Stomach (tissue), 9 donors: Measurements from ENCODE around the gene COX7A2. TPM values are rescaled to one million over a fixed set of nuclear protein-coding genes. Genes with fewer than 3 reads are reported as not detected.
A peak's percentile ranks its signal among the peaks of the same experiment; 100 is the strongest.

ENCODE experiments used
- DNase-seq, 2 donors: peaks; one replicate each; pipeline versions ENCODE4 v3.0.0 to v3.0.0-alpha.2; 2013 to 2019
- H3K27ac ChIP-seq, 5 donors: fragments of 200-600 bp in 4 of 5; sonication (generic) in 4 of 5; one replicate each; pipeline ENCODE4 v1.5.1; 2013 to 2019; ENCODE audit warnings: mild to moderate bottlenecking in 1 of 5, moderate library complexity in 1 of 5
- H3K27me3 ChIP-seq, 3 donors: fragments of 200-600 bp; sonication (generic); one replicate each; pipeline ENCODE4 v1.5.1; 2017 to 2019; ENCODE audit warnings: mixed run types in 1 of 3
- H3K36me3 ChIP-seq, 4 donors: fragments of 200-600 bp; sonication (generic); 1 replicate in 3 of 4; 2 replicates in 1 of 4; pipeline ENCODE4 v1.5.1; 2016 to 2019
- H3K4me1 ChIP-seq, 4 donors: fragments of 200-600 bp; sonication (generic); one replicate each; pipeline ENCODE4 v1.5.1; 2016 to 2019
- H3K4me3 ChIP-seq, 4 donors: fragments of 200-600 bp; sonication (generic) in 3 of 4; one replicate each; pipeline ENCODE4 v1.5.1; 2016 to 2019; ENCODE audit warnings: mild to moderate bottlenecking in 1 of 4
- H3K9me3 ChIP-seq, 4 donors: fragments of 200-600 bp; sonication (generic); one replicate each; pipeline ENCODE4 v1.5.1; 2016 to 2019
- EP300 ChIP-seq: sonication (generic); formaldehyde crosslinking; IDR thresholded peaks from one replicate; pipeline ENCODE4 v1.6.1; 2017; ENCODE audit warnings: antibody characterized with exemption
- POLR2A ChIP-seq, 4 donors: fragments of 450-650 bp; IDR thresholded peaks; one replicate each; pipeline ENCODE4 v1.6.1; 2016; ENCODE audit warnings: antibody characterized with exemption in 4 of 4, control low read depth in 2 of 4, mild to moderate bottlenecking in 1 of 4, moderate library complexity in 1 of 4
- POLR2AphosphoS5 ChIP-seq, 3 donors: sonication (generic); formaldehyde crosslinking; IDR thresholded peaks; one replicate each; pipeline ENCODE4 v1.6.1; 2016; ENCODE audit warnings: antibody characterized with exemption in 3 of 3
- WGBS, 5 donors: extraction: QIAGEN DNeasy Blood & Tissue Kit in 3 of 5; methylation state at CpG; one replicate each; pipeline versions ENCODE4 v1.1.5 to v1.1.7; 2013 to 2018; 5-methylcytosine and 5-hydroxymethylcytosine counted together
- intact Hi-C: fragments of 100-400 bp; cut with DNase I; formaldehyde crosslinking; loops from one replicate; pipeline ENCODE4 v1.15.1; 2023; ENCODE audit warnings: low total_unique reads
- polyA plus RNA-seq, 3 donors: library from polyadenylated mRNA; stranded (reverse); fragments of 200-250 nt; gene quantifications; one replicate each; pipeline ENCODE4 v1.2.3, GENCODE V29; 2013
- total RNA-seq, 5 donors: library from RNA; depleted of rRNA; stranded (reverse); fragments of >200 nt; gene quantifications; one replicate each; pipeline versions ENCODE4 v1.1.0 to v1.2.3, GENCODE V29; 2014 to 2016
- TF ChIP-seq, protein P1 (sequence below), 7 experiments: fragments of 450-650 bp in 4 of 7; fragments of 200-600 bp in 3 of 7; sonication (generic) in 3 of 7; IDR thresholded peaks; one replicate each; pipeline ENCODE4 v1.5.1; 2016 to 2019; ENCODE audit warnings: antibody characterized with exemption in 7 of 7, control low read depth in 2 of 7, mild to moderate bottlenecking in 1 of 7
- donor health status: healthy with polysubstance abuse.
- donor health status: Bipolar disorder and iron deficiency.
- donor health status: healthy.

The COX7A2 gene
- total and polyA plus RNA-seq, 8 donors, result 27.8 to 1,513 (median 406) TPM

DNA sequence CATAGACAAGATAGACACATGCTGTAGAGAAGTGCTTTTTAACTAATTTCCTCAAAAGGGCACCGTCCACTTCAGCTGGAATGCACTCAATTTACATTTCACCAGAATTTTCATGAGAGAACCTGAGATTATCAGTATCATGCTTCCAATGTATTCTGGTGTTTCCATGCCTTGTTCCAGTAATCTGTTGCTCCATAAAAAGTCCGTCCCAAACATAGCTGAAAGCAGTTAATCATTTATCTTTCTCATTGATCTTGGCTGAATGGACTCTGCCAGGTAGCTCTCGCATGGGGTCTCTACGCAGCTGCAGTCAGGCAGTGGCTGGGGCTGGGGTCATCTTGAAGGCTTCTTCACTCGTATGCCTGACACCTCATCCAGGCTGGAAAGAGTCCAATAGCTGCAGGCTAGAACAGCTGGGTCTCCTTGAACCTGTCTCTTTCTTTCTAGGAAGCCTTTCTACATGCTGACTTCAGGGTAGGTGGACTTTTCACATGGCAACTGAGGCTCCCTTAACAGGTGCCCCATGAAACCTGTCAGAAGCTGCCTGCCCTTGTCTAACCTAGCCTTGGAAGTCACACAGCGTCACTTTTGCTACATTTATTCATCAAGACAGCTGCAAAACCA lies 19.2 kb downstream of the COX7A2 start:
- Histone ChIP-seq H3K36me3 (no peaks in the 10 kb centered on the region), H3K9me3 (no peaks in the 10 kb centered on the region)
- TF ChIP-seq, protein P1, sequence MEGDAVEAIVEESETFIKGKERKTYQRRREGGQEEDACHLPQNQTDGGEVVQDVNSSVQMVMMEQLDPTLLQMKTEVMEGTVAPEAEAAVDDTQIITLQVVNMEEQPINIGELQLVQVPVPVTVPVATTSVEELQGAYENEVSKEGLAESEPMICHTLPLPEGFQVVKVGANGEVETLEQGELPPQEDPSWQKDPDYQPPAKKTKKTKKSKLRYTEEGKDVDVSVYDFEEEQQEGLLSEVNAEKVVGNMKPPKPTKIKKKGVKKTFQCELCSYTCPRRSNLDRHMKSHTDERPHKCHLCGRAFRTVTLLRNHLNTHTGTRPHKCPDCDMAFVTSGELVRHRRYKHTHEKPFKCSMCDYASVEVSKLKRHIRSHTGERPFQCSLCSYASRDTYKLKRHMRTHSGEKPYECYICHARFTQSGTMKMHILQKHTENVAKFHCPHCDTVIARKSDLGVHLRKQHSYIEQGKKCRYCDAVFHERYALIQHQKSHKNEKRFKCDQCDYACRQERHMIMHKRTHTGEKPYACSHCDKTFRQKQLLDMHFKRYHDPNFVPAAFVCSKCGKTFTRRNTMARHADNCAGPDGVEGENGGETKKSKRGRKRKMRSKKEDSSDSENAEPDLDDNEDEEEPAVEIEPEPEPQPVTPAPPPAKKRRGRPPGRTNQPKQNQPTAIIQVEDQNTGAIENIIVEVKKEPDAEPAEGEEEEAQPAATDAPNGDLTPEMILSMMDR (IDR thresholded peaks at IDR 0.05), result no peak
- TF ChIP-seq POLR2AphosphoS5 (IDR thresholded peaks at IDR 0.05) (no peak), EP300 (no peak), POLR2A (IDR thresholded peaks at IDR 0.05) (no peak)

DNA sequence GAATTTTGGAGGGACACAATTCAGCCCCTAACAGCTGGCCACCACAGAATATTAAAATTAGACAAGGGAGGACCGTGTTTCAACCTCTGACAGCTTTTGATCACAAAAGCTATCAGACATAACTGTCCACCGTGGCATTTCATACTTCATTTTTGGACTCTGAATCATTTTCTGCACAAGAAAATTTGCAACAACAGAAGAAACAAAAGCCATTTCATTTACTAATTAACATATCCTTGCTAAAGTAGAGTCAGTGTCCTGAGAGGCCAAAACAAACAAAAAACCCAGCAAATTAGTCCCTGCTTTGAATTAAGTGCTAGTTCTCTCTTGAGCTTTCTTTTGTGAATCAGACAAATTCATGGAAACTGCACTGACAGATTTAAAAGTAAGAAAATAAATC lies 20.2 kb downstream of the COX7A2 start:
- H3K4me1 ChIP-seq, result peaks cover 0 to 8% (median 0%) of the 10 kb centered on the region in 4 donors
- WGBS, 5 donors, result 70 to 80% (median 78%) methylated on average over 2 of the region's 2 CpGs
- no peaks in the 10 kb centered on the region for H3K9me3 ChIP-seq
- no peak overlapping the region for H3K4me3 ChIP-seq
- no peak for TF ChIP-seq POLR2AphosphoS5 (IDR thresholded peaks at IDR 0.05)
- no peak for TF ChIP-seq EP300
- no peak for DNase-seq
- no peaks in the 10 kb centered on the region for H3K36me3 ChIP-seq
- intact Hi-C loops, result no loop called here
- no peaks in the 10 kb centered on the region for H3K27me3 ChIP-seq
- H3K27ac ChIP-seq, result no peak overlapping the region

More for the DNA sequence above, 19.2 kb downstream of the COX7A2 start:
- no peak overlapping the region for H3K27ac ChIP-seq
- DNase-seq, result no peak
- no peak overlapping the region for H3K4me3 ChIP-seq
- H3K27me3 ChIP-seq, result no peaks in the 10 kb centered on the region
- intact Hi-C loops, result no loop called here
- 41 to 68% (median 57%) methylated on average over 6 of the region's 6 CpGs for WGBS, 5 donors
- peaks cover 0 to 8% (median 0%) of the 10 kb centered on the region in 4 donors for H3K4me1 ChIP-seq

DNA sequence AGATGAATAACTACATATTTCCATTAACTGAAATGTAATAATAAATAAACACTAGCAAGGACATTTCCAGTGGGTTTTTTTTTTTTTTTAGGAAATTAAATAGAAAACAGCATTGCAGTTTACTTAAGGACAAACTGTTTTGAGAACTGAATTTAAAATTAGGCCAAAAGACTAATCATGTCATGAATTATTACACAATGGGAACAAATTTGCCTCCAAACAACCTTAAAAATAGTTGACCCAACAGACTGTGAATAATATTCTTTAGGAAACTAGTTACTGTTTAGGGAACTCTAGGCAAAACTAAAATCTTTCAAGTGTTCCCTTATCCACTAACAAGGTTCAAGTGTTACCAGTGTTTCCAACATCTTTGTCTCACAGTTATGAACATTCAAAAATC lies 21.3 kb downstream of the COX7A2 start:
- Histone ChIP-seq H3K4me1 (peaks cover 0 to 15% (median 2%) of the 10 kb centered on the region in 4 donors), H3K9me3 (no peaks in the 10 kb centered on the region), H3K4me3 (no peak overlapping the region), H3K27ac (no peak overlapping the region), H3K36me3 (no peaks in the 10 kb centered on the region), H3K27me3 (no peaks in the 10 kb centered on the region)
- DNase-seq, result no peak
- no peak for TF ChIP-seq EP300
- TF ChIP-seq, protein P1 (IDR thresholded peaks at IDR 0.05), result no peak
- TF ChIP-seq POLR2A (IDR thresholded peaks at IDR 0.05), result no peak
- no peak for TF ChIP-seq POLR2AphosphoS5 (IDR thresholded peaks at IDR 0.05)
- intact Hi-C loops, result no loop called here

DNA sequence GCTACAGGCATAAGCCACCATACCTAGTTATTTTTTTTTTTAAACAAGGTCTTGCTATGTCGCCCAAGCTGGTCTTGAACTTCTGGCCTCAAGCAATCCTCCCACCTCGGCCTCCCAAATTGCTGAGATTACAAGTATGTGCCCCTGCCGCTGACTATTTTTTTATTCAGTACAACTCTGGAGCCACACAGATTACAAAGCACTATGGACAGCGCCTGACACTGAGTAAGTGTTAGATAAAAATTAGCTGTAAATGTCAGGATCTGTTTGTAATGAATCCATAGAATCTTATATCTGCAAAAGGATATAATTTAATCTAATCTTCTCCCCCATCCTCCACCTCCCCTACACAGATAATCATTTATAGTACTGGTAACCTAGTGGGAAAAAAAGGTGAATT lies 22.5 kb downstream of the COX7A2 start:
- TF ChIP-seq EP300 (no peak), POLR2A (IDR thresholded peaks at IDR 0.05) (no peak), POLR2AphosphoS5 (IDR thresholded peaks at IDR 0.05) (no peak)
- TF ChIP-seq, protein P1 (IDR thresholded peaks at IDR 0.05), result no peak
- intact Hi-C loops, result no loop called here
- Histone ChIP-seq H3K36me3 (no peaks in the 10 kb centered on the region), H3K27me3 (peaks cover 0 to 2% (median 0%) of the 10 kb centered on the region in 3 donors), H3K4me1 (peaks cover 0 to 12% (median 3%) of the 10 kb centered on the region in 4 donors), H3K27ac (no peak overlapping the region), H3K4me3 (no peak overlapping the region), H3K9me3 (no peaks in the 10 kb centered on the region)
- 87 to 93% (median 90%) methylated on average over 4 of the region's 4 CpGs for WGBS, 5 donors
- DNase-seq, result no peak

DNA sequence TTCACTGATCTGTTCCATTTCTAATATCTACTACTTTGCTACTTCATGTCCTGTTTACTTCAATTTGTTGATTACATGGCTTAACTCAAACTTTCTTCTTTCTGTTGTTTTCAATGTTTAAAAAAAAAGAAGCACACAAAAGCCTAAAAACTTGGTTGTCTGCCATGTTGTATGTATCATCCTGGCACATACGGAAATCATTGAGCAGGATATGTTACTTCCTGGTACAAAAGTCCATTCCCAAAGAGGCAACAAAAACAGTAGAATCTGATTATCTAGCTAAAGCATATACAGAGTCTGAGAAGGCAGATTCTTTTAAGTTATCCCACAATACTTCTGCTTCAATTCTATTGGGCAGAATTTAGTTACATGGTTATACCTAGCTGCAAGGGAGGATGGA lies 23.2 kb downstream of the COX7A2 start:
- no peak for DNase-seq
- Histone ChIP-seq H3K36me3 (no peaks in the 10 kb centered on the region), H3K4me3 (no peak overlapping the region), H3K27me3 (peaks cover 0 to 2% (median 0%) of the 10 kb centered on the region in 3 donors), H3K9me3 (no peaks in the 10 kb centered on the region), H3K27ac (peak overlapping the region in 1 of 5 donors; percentile 23), H3K4me1 (peaks cover 0 to 12% (median 3%) of the 10 kb centered on the region in 4 donors)
- intact Hi-C loops, result no loop called here
- no peak for TF ChIP-seq POLR2AphosphoS5 (IDR thresholded peaks at IDR 0.05)
- no peak for TF ChIP-seq POLR2A (IDR thresholded peaks at IDR 0.05)
- no peak for TF ChIP-seq EP300
- TF ChIP-seq, protein P1 (IDR thresholded peaks at IDR 0.05), result no peak
- WGBS, 5 donors, result 20 to 45% (median 25%) methylated on average over 1 of the region's 1 CpG
